IPS-NIHi7 (cell line): Measurements from ENCODE around the gene MORC4.
A peak's percentile ranks its signal among the peaks of the same experiment; 100 is the strongest.

Experiments
- DNase-seq: peaks from one replicate; pipeline ENCODE4 v3.0.0; 2012; ENCODE audit warnings: mixed read lengths; ENCODE audit errors: extremely low spot score

The MORC4 gene

GRCh38 chrX:106905064-106905708 lies 94.8 kb downstream of the MORC4 start:
- no peak for DNase-seq

- no peak for DNase-seq
Measured at GRCh38 chrX:106903856-106904528, 96.0 kb downstream of the MORC4 start.

GRCh38 chrX:106903291-106903824 lies 96.7 kb downstream of the MORC4 start, which contains the start of gene RIPPLY1:
Gene RIPPLY1, minus strand, starts transcription at chrX:106903341. Its CDS starts 54 bp downstream, at chrX:106903287.
- DNase-seq: peak; percentile 13

GRCh38 chrX:106902684-106903083 lies 97.3 kb downstream of the MORC4 start:
- no peak for DNase-seq

GRCh38 chrX:106901781-106902219 lies 98.2 kb downstream of the MORC4 start:
- DNase-seq: no peak

- DNase-seq: no peak
Measured at GRCh38 chrX:106901341-106901740, 98.7 kb downstream of the MORC4 start.

- no peak for DNase-seq
Measured at GRCh38 chrX:106899841-106900240, 100.2 kb downstream of the MORC4 start.

- DNase-seq: peak; percentile 0
Measured at GRCh38 chrX:106899276-106899675, 100.7 kb downstream of the MORC4 start.

- DNase-seq: peak; percentile 77
Measured at GRCh38 chrX:106898462-106898861, 101.5 kb downstream of the MORC4 start.

- no peak for DNase-seq
Measured at GRCh38 chrX:106897259-106897658, 102.8 kb downstream of the MORC4 start.

- DNase-seq: no peak
Measured at GRCh38 chrX:106894978-106895452, 105.0 kb downstream of the MORC4 start.

- DNase-seq: peak; percentile 82
Measured at GRCh38 chrX:106894392-106894909, 105.6 kb downstream of the MORC4 start.

GRCh38 chrX:106891762-106892460 lies 108.1 kb downstream of the MORC4 start:
- DNase-seq: no peak
